Kidney tubule cell (primary cell): ENCODE data around the gene EFL1.
"Not testable (repeated sequence)": the region's sequence is repeated elsewhere in the genome, so short reads cannot be mapped to it uniquely, and the experiment has no call there.

Experiments used
- DNase-seq: peaks from one replicate; pipeline ENCODE4 v3.0.0-alpha.2; 2018; ENCODE audit warnings: low spot score

EFL1 gene

GRCh38 chr15:82262422-82263026 lies at the start of gene EFL1, which contains the start of gene SAXO2:
Gene EFL1, minus strand, starts transcription at chr15:82262734. Its CDS starts 956 bp downstream, at chr15:82261778.
Gene SAXO2, plus strand, starts transcription at chr15:82262818. Its CDS starts 62 bp downstream, at chr15:82262880.
- DNase-seq, result peak; percentile 93

- not testable (repeated sequence) for DNase-seq
These were observed 48.8 kb upstream of the EFL1 start for GRCh38 chr15:82311321-82311720.

DNA sequence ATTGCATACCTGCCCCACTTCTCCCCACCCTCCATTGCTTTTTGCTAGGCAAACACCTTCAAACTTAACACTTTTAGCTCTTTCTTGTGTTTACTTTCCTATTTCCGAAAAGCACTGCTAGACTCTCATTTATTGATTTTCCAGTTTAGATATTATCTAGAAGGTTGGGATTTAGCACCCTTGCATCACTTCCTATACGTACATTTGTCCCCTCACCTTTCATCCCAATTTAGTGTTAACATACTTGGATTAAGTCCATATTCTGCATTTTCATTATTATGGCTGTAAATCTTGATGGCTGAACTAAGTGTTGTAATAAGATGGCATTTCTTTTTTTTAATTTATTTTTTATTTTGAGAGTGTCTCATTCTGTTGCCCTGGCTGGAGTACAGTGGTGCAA lies 47.3 kb upstream of the EFL1 start:
- DNase-seq, result no peak

- DNase-seq, result no peak
These were observed 45.2 kb upstream of the EFL1 start for GRCh38 chr15:82307714-82308081.

- DNase-seq, result no peak
These were observed 44.5 kb upstream of the EFL1 start for GRCh38 chr15:82306791-82307713.

DNA sequence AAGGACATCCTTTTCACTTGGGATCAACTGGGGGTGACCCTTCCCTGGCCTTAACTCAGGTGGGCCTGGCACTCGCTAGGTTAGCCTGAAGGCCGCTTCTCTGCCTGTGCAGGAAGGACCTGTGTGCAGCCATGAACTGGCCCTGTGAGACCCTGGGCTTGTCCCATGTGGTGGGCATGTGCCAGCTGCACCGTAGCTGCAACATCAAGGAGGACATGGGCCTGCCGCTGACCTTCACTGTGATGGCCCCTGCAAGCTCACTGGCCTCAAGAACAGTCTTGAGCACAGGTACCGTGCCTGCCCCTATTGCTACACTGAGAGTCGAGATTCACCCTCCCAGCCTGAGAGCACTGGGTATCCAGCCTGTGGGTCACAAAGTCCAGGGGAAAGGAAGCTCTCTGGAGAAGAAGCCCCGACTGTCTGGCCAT lies 43.1 kb upstream of the EFL1 start:
- no peak for DNase-seq

DNA sequence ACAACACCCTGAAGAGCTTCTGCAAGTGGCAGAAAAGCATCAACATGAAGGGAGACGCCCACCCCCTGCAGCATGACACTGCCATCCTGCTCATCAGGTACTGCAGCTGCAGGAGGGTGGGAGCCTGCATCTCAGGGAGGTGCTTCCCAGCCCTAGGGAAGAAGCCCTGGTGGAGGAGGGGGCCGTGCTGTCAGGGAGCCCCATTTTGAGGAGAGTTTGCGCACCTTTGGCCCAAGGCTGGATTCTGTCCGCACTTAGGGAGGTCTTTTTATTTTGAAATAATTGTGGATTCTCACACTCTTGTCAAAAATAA lies 42.2 kb upstream of the EFL1 start:
- no peak for DNase-seq

GRCh38 chr15:82303956-82304777 lies 41.6 kb upstream of the EFL1 start:
- DNase-seq, result no peak

GRCh38 chr15:82301296-82302016 lies 38.9 kb upstream of the EFL1 start:
- DNase-seq, result no peak

DNA sequence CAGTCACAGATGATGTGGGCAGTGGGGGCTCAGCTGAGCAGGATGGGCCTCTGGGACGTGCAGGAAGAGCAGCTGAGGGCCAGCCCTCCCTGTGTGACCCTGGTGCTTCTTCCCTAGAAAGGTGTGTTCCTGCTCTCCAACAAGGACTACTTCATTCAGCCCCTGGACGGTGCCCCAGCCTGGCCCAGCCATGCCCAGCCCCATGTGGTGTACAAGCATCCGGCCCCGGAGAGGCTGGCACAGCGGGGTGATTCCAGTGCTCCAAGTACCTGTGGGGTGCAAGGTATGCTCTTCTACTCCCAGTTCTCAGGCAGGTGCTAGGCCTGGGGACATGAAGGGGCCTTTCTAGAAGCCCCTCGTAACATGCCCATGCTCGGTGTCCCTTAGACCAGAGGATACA lies 38.3 kb upstream of the EFL1 start:
- no peak for DNase-seq

DNA sequence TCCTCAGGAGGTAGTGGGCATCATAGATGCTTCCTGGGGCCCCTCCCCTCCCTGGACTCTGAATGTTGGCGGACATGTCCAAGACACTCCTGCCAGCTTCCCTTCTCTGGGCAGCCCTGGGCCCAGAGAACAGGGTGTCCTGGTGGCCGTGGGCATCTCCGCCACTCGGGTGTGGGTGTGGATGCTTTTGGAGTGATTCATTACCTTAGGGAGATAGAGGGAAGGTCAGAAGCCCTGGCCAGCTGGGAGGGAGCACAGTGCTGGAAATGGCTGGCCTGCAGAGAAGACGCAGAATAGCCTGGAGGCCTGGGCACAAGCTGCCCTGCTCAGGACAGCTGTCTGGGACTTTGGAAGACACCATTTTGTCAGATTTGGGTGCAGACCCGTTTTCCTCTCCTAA lies 37.8 kb upstream of the EFL1 start:
- peak; percentile 9 for DNase-seq

GRCh38 chr15:82299511-82299914 lies 37.0 kb upstream of the EFL1 start:
- not testable (repeated sequence) for DNase-seq

DNA sequence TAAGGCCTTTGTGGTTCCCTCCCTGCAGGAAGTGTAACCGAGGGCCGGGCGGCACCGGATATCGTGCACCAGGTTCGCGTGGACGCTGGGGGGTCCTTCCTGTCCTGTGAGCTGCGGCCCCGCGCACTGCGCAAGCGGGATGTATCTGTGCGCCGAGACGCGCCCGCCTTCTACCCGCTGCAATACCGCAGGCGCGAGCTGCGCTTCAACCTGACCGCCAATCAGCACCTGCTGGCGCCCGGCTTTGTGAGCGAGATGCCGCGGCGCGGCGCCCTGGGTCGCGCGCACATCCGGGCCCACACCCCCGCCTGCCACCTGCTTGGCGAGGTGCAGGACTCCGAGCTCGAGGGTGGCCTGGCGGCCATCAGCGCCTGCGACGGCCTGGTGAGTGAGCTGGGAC lies 36.0 kb upstream of the EFL1 start:
- DNase-seq, result no peak

DNA sequence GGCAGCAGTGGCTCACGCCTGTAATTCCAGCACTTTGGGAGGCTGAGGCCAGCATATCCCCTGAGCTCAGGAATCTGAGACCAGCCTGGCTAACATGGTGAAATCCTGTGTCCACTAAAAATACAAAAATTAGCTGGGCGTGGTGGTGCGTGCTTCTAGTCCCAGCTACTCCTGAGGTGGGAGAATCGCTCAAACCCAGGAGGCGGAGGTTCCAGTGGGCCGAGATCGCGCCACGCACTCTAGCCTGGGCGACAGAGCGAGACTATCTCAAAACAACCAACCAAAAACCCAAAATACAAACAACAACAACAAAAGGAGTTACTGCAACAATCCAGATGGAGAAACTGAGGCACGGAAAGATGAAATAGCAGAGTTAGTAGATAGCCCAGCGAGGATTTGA lies 35.5 kb upstream of the EFL1 start:
- DNase-seq, result no peak

DNA sequence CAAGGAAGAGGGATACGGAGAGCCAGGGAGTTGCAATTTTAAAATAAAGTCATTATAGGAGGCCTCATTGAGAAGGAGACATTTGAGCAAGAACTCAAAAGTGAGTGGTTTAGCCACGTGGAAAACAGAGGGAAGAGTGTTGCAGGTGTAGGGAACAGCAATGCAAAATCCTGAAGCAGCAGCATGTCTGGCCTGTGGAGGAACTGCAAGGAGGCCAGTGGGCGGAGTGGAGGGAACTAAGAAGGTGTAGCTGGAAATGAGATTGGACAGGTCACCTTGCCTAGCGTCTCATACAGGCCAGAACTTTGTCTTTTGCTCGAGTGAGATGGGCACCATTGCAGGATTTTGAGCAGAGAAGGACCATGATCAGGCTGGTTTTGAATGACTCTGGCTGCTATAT lies 35.0 kb upstream of the EFL1 start:
- DNase-seq, result no peak

DNA sequence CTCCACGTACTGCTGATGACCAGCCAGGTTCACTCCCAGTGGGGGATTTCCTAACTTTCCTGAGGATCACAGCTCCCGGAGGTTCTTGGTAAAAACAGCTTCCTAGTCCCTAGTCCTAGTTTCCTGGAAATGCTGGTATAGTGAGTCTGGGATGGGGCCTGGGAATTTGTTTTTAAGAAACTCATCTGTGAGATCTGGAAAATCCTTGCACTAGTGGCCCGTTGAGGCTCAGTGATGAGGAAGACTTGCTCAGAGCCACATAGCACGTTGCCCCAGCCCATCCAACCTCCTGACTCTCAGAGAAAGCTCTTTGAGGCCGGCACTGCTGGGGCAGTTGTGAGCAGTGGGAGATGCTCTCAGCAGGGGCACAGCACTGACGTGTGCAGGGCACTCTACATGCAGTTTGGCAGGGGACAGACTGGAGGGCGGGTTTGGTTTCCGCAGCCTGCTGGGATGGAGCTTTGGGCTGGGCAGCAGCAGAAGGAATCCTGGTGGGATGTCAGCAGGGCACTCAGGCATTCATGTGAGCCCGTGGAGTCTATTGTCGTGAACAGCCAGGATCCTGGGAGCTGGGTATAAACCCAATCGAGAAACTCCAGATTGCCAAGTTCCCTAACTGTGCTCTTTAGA lies 31.6 kb upstream of the EFL1 start:
- DNase-seq, result no peak

DNA sequence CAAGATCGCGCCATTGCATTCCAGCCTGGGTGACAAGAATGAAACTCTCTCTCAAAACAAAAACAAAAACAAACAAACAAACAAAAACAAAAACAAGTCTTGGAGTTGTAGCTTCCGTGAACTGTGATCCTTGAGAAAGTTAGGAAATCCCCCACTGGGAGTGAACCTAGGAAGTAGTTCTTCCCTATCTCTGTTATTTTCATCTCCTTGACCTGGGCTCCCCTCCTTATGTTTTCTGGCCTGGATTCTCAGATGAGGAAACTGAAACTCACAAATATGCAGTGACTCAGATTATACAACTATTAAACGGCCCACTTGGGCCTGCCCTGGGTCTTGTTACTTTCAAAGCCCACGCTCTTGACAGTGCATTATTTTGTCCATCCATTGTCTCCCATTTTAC lies 29.7 kb upstream of the EFL1 start:
- no peak for DNase-seq

DNA sequence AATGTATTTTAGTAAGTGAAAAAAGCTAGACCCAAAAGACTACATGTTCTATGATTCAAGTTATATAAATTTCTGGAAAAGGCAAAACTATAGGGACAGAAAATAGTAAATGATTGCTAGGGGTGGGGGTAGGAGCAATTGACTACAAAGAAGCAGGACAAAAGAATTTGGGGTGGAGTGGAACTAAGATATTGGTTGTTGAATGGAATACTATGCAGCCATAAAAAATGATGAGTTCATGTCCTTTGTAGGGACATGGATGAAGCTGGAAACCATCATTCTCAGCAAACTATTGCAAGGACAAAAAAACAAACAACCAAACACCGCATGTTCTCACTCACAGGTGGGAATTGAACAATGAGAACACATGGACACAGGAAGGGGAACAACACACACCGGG lies 25.7 kb upstream of the EFL1 start:
- not testable (repeated sequence) for DNase-seq

DNA sequence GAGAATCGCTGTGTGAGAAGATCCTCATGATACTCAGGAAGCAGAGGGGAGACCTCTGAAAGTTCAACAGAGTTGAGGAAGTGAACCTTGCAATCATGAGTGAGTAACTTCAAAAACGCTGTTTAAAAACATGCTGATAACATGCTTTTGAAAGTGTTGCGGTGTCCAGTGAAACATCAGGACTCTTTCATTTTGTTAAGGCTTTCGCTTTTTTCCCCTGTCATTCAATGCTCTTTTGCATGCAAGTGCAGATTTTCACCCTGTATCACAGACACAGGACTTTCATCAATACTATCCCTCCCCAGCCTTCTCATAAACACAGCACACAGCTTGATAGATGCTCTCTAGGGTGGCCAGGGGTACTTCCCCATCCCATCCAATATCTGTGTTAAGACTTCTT lies 23.9 kb upstream of the EFL1 start:
- DNase-seq, result not testable (repeated sequence)

GRCh38 chr15:82284381-82284780 lies 21.8 kb upstream of the EFL1 start:
- DNase-seq, result not testable (repeated sequence)

GRCh38 chr15:82282386-82282785 lies 19.9 kb upstream of the EFL1 start:
- not testable (repeated sequence) for DNase-seq

- not testable (repeated sequence) for DNase-seq
These were observed 18.7 kb upstream of the EFL1 start for GRCh38 chr15:82281276-82281675.
